ENCODE results near the gene ADM. TPM values are rescaled to one million over a fixed set of nuclear protein-coding genes. Genes with fewer than 3 reads are reported as not detected.

Gene ADM
- total and polyA plus RNA-seq, 12 donors = 5.1 to 63.7 (median 10.8) TPM

GRCh38 chr11:10310301-10310841 is 5.5 kb downstream of the ADM start:
- intact Hi-C loops (cut with DNase I) = no loop called here
- peaks cover 0 to 14% (median 0%) of the 10 kb centered on the region in 9 donors for H3K36me3 ChIP-seq
- DNase-seq (no peak), ATAC-seq (no peak)
- H3K4me3 ChIP-seq = no peak overlapping the region
- 76 to 93% methylated on average over 3 of the region's 3 CpGs for WGBS, 2 donors
- peak overlapping the region in 4 of 10 donors; percentile 5 to 44 (median 14) for H3K27ac ChIP-seq
- no peak for TF ChIP-seq CTCF (IDR thresholded peaks at IDR 0.05)
- H3K9me3 ChIP-seq = peaks cover 0 to 8% (median 0%) of the 10 kb centered on the region in 11 donors
- peaks cover 4 to 57% (median 42%) of the 10 kb centered on the region in 9 donors for H3K4me1 ChIP-seq
- H3K27me3 ChIP-seq = peaks cover 0 to 15% (median 0%) of the 10 kb centered on the region in 7 donors

GRCh38 chr11:10311802-10312201 is 6.9 kb downstream of the ADM start:
- intact Hi-C loops (cut with DNase I) = no loop called here
- no peak for TF ChIP-seq CTCF (IDR thresholded peaks at IDR 0.05)
- ATAC-seq = no peak

GRCh38 chr11:10314199-10315072 is 9.6 kb downstream of the ADM start:
- DNase-seq = peak in 1 of 2 donors; percentile 26
- intact Hi-C loops (cut with DNase I) = no loop called here
- peak in 5 of 8 donors; percentile 60 to 68 (median 64) for ATAC-seq
- Histone ChIP-seq H3K9me3 (peaks cover 0 to 8% (median 0%) of the 10 kb centered on the region in 11 donors), H3K36me3 (no peaks in the 10 kb centered on the region), H3K27ac (no peak overlapping the region), H3K27me3 (no peaks in the 10 kb centered on the region), H3K4me1 (peaks cover 0 to 27% (median 16%) of the 10 kb centered on the region in 9 donors), H3K4me3 (no peak overlapping the region)
- WGBS, 2 donors = 65 to 70% methylated on average over 8 of the region's 8 CpGs
- no peak for TF ChIP-seq CTCF (IDR thresholded peaks at IDR 0.05)

More at GRCh38 chr11:10311802-10312201, 6.9 kb downstream of the ADM start:
- no peak for DNase-seq
- H3K27ac ChIP-seq = no peak overlapping the region
- peaks cover 0 to under 1% (median 0%) of the 10 kb centered on the region in 7 donors for H3K27me3 ChIP-seq
- H3K36me3 ChIP-seq = peaks cover 0 to 6% (median 0%) of the 10 kb centered on the region in 9 donors
- peaks cover under 1 to 45% (median 30%) of the 10 kb centered on the region in 9 donors for H3K4me1 ChIP-seq
- H3K4me3 ChIP-seq = no peak overlapping the region
- WGBS, 2 donors = 89 to 90% methylated on average over 2 of the region's 2 CpGs
- H3K9me3 ChIP-seq = peaks cover 0 to 8% (median 0%) of the 10 kb centered on the region in 11 donors

GRCh38 chr11:10315083-10315482 is 10.2 kb downstream of the ADM start:
- Histone ChIP-seq H3K27ac (no peak overlapping the region), H3K9me3 (peaks cover 0 to 8% (median 0%) of the 10 kb centered on the region in 11 donors), H3K4me3 (no peak overlapping the region), H3K4me1 (peaks cover 0 to 21% (median 12%) of the 10 kb centered on the region in 9 donors), H3K27me3 (no peaks in the 10 kb centered on the region), H3K36me3 (no peaks in the 10 kb centered on the region)
- ATAC-seq = no peak
- 96 to 97% methylated on average over 6 of the region's 6 CpGs for WGBS, 2 donors
- DNase-seq = no peak
- no peak for TF ChIP-seq CTCF (IDR thresholded peaks at IDR 0.05)
- intact Hi-C loops (cut with DNase I) = no loop called here

Measured in heart right ventricle (tissue), 16 donors.